GM10248 (cell line): ENCODE results near the gene CRB2.

Experiments
- CTCF ChIA-PET: fragments of 300-600 bp; sonication (Branson Sonifier 250); formaldehyde crosslinking; extraction: SDS; loops from one replicate; lab custom pipeline; 2021; ENCODE audit warnings: antibody characterized with exemption; lab: Yijun Ruan, JAX
- POLR2A ChIA-PET: fragments of 350-650 bp; sonication (Branson Sonifier 250); formaldehyde crosslinking; extraction: SDS; loops from one replicate; lab custom pipeline; 2020; ENCODE audit warnings: antibody characterized with exemption; lab: Yijun Ruan, JAX
- DNase-seq: peaks from one replicate; pipeline ENCODE4 v3.0.0; 2012; ENCODE audit errors: extremely low spot score
- TF ChIP-seq, protein P1 (sequence below): IDR thresholded peaks from 2 replicates; pipeline ENCODE4 v1.5.1; 2012; ENCODE audit warnings: mild to moderate bottlenecking, low read depth; ENCODE audit errors: extremely low read depth, missing control alignments, control extremely low read depth

CRB2 gene

GRCh38 chr9:123321616-123322272 is 34.3 kb upstream of the CRB2 start:
- CTCF ChIA-PET = no interaction called here
- no peak for DNase-seq
- POLR2A ChIA-PET = no interaction called here
- TF ChIP-seq, protein P1, sequence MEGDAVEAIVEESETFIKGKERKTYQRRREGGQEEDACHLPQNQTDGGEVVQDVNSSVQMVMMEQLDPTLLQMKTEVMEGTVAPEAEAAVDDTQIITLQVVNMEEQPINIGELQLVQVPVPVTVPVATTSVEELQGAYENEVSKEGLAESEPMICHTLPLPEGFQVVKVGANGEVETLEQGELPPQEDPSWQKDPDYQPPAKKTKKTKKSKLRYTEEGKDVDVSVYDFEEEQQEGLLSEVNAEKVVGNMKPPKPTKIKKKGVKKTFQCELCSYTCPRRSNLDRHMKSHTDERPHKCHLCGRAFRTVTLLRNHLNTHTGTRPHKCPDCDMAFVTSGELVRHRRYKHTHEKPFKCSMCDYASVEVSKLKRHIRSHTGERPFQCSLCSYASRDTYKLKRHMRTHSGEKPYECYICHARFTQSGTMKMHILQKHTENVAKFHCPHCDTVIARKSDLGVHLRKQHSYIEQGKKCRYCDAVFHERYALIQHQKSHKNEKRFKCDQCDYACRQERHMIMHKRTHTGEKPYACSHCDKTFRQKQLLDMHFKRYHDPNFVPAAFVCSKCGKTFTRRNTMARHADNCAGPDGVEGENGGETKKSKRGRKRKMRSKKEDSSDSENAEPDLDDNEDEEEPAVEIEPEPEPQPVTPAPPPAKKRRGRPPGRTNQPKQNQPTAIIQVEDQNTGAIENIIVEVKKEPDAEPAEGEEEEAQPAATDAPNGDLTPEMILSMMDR = no peak

DNA sequence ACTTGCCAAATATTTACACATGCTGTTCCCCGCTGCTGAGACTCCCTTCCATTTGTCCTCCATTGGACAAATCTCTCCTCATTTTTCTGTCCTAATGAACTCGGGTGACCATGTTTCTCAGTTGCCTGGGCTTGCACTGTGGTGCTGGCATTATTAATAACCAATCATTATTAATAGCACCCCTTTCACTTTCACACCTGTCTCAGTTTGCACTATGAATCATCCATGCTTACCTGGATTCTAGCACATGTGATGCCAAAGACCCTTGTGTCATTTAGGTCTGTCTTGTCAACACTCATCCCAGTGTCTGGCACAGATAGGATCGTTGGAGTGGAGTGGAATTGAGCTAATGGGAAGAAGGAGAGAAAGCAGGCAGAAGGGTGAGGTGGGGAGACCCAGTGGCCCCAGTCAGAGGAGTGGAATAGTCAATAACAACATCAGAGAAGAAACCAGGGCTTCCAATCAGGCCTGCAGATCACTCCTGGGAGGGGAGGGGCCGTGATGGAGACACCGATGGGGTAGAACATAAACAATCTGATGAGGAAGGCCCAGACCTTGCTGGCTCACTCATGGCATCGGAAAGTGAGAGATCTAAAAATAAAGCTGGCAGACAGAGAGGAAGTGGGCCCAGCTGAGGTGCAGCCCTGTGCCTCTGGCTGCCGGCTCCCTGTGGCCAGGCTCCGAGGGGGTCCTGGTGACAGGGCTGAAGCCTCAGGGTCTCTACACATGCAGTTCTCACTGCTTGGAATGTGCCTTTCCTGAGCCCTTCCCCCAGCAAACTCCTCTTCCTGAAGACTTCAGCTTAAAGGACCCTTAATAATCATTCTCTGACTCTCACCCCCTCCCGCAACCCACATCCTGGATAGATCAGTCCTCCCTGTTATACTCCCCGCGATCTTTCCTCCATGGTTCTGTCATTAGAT is 33.5 kb upstream of the CRB2 start:
- TF ChIP-seq, protein P1 = no peak
- DNase-seq = peak; percentile 48
- CTCF ChIA-PET = interaction anchor here (0.6 to 4.4 kb wide), 4 partner anchors 13 to 54 kb away, joined by 3 to 28 read pairs (median 3); partner anchors contain the start of gene STRBP
- POLR2A ChIA-PET = interaction anchor here (0.6 kb wide), 1 partner anchor 28 kb away, joined by 8 read pairs; no protein-coding TSS in a partner anchor

DNA sequence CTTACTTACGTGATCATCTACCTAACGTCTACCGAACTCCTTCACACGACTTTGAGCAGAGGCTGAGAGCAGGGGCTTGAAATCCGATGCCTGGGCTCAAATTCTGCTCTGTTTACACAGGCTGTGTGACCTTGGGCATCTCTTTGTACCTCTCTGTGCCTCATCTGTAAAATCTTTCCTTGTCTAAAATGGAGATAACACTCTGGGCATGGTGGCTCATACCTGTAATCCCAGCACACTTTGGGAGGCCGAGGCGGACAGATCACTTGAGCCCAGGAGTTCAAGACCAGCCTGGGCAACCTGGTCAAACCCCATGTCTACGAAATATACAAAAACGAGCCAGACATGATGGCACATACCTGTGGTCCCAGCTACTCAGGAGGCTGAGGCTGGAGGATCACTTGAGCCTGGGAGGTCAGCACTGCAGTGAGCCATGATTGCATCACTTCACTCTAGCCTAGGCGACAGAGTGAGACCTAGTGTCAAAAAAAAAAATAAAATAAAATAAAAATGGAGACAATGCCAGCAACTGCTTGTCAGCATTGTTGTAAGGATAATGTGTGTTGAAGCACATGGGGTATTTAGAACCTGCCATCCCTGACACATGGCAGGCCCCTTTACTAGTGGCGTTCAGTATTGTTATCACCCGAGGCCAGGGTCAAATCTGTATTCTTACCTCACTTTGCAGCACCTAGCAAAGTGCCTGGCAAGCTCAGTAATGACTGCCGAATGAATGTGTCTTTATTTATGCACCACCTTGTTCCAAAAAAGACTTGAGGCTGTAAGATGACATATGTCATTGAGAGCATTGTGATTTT is 32.6 kb upstream of the CRB2 start:
- TF ChIP-seq, protein P1 = no peak
- CTCF ChIA-PET = interaction anchor here (0.7 to 4.4 kb wide), 5 partner anchors 10 to 42 kb away, joined by 3 to 28 read pairs (median 3); no protein-coding TSS in a partner anchor
- POLR2A ChIA-PET = interaction anchor here (0.7 kb wide), 1 partner anchor 224 kb away, joined by 3 read pairs; no protein-coding TSS in a partner anchor

DNA sequence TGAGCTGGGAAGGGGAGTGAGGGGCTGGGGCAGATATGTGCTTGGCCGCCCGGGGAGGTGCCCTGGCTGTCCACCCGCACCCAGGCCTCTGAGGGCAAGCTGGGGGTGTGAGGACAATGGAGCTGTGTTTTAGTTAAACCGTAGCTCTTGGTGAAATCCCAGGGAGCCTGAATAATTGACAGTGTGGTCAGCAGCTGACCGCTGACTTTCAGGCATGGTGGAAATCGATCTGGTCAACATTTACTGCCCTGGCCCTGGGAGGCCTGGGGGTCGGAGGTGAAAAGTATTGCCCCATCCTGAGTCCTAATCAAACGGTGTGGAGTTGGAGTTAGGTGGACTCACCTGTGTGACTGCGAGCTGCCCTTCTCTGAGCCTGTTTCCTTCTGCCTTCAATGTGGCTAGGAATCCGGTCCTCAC is 31.2 kb upstream of the CRB2 start:
- CTCF ChIA-PET = interaction anchor here (1.5 to 4.4 kb wide), 4 partner anchors 11 to 25 kb away, joined by 5 to 28 read pairs (median 15); no protein-coding TSS in a partner anchor
- POLR2A ChIA-PET = interaction anchor here (0.7 to 1.1 kb wide), 2 partner anchors 14 to 96 kb away, joined by 5 to 8 read pairs; no protein-coding TSS in a partner anchor
- TF ChIP-seq, protein P1 = no peak
- no peak for DNase-seq

More for the DNA sequence above, 32.6 kb upstream of the CRB2 start:
- DNase-seq = no peak

DNA sequence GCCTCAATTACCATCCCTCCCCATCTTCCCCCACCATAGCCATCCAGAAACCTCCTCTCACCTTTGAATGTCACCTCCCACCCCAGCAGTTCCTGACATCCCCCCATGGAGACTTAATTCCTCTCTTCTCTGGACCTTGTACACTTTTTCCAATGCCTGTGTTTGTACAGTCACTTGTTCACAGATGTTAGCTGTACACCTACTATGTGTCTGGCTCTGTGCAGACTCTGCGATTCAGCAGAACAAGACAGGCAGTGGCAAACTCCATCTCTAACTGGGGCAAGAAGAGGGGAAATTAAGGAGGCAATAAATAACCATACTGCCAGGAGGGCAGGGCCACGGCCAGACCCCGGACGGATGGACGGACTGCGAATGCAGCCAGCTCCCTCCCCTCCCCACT is 29.8 kb upstream of the CRB2 start:
- CTCF ChIA-PET = interaction anchor here (0.8 to 4.4 kb wide), 8 partner anchors 8 to 101 kb away, joined by 3 to 28 read pairs (median 5); no protein-coding TSS in a partner anchor
- POLR2A ChIA-PET = interaction anchor here (1.4 kb wide), 1 partner anchor 13 kb away, joined by 9 read pairs; no protein-coding TSS in a partner anchor
- TF ChIP-seq, protein P1 = no peak
- DNase-seq = no peak
